ENCODE measurements around the gene ADGRL4. TPM values are rescaled to one million over a fixed set of nuclear protein-coding genes. Genes with fewer than 3 reads are reported as not detected.

ADGRL4 gene
- total RNA-seq, 1 experiment from 2014 or later: 0.10 TPM

- Histone ChIP-seq H3K27me3 (ENCODE audit: insufficient read depth, low read length) (no peaks in the 10 kb centered on the region), H4K20me1 (ENCODE audit: insufficient read depth) (no peaks in the 10 kb centered on the region), H3K27ac (ENCODE audit: low read depth, low read length) (no peak overlapping the region), H3K4me3 (replicated peaks in 1 of 2; ENCODE audit: low read depth in 1 of 2, low read length in 2 of 2) (no peak overlapping the region), H3K4me2 (ENCODE audit: low read length) (no peak overlapping the region), H3K9me3 (ENCODE audit: control insufficient read depth in 1 of 2, insufficient read depth in 1 of 2, low read depth in 1 of 2, low read length in 2 of 2) (no peaks in the 10 kb centered on the region), H3K9ac (ENCODE audit: low read length) (no peak overlapping the region), H3K9me2 (ENCODE audit: insufficient read depth) (0 out of 2 replicates have a peak, but pooled peaks cover 3% of the 10 kb centered on the region), H3K79me2 (ENCODE audit: insufficient read depth, low read length) (no peaks in the 10 kb centered on the region), H3K4me1 (ENCODE audit: control insufficient read depth in 1 of 2, insufficient read depth in 2 of 2, low read length in 2 of 2) (no peaks in the 10 kb centered on the region), H3K36me3 (ENCODE audit: control insufficient read depth in 1 of 2, insufficient read depth in 2 of 2, low read length in 2 of 2) (no peaks in the 10 kb centered on the region), H2AFZ (ENCODE audit: low read depth, low read length, poor library complexity, severe bottlenecking) (no peak overlapping the region)
- ChIA-PET RAD21 (ENCODE audit: low non-redundant PET in 1 of 2, low total read pairs in 2 of 2, uncharacterized antibody in 2 of 2, unreplicated experiment in 2 of 2) (no interaction called here), POLR2A (no interaction called here), CTCF (no interaction called here)
- DNase-seq (ENCODE audit: low read depth, low spot score) (no peak), ATAC-seq (no peak)
- no TSS peak for BruUV-seq (replicated peaks)
- intact Hi-C loops (cut with micrococcal nuclease): no loop called here
- no peak for TF ChIP-seq CBX3 (IDR thresholded peaks at IDR 0.05; ENCODE audit: low read depth)
- no peak for TF ChIP-seq CTCF (IDR thresholded peaks at IDR 0.05 in 2 of 3, conservative IDR thresholded peaks at IDR 0.05 in 1 of 3; ENCODE audit: borderline replicate concordance in 1 of 3, insufficient read depth in 1 of 3, low read depth in 2 of 3, low read length in 2 of 3)
- no peak for TF ChIP-seq CEBPB (IDR thresholded peaks at IDR 0.05; ENCODE audit: low read depth)
- TF ChIP-seq POLR2A (IDR thresholded peaks at IDR 0.05; ENCODE audit: borderline replicate concordance, extremely low read depth, insufficient read depth, insufficient read length): no peak
- TF ChIP-seq, protein P1, sequence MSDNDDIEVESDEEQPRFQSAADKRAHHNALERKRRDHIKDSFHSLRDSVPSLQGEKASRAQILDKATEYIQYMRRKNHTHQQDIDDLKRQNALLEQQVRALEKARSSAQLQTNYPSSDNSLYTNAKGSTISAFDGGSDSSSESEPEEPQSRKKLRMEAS (IDR thresholded peaks at IDR 0.05): no peak
Observed at GRCh38 chr1:78864175-78864574, 142.4 kb downstream of the ADGRL4 start.

- no peak overlapping the region for H2AFZ ChIP-seq (ENCODE audit: low read depth, low read length, poor library complexity, severe bottlenecking)
- intact Hi-C loops (cut with micrococcal nuclease): no loop called here
- no peak for TF ChIP-seq ZFX (IDR thresholded peaks at IDR 0.05)
- no peak for TF ChIP-seq CTCF (IDR thresholded peaks at IDR 0.05 in 2 of 3, conservative IDR thresholded peaks at IDR 0.05 in 1 of 3; ENCODE audit: borderline replicate concordance in 1 of 3, insufficient read depth in 1 of 3, low read depth in 2 of 3, low read length in 2 of 3)
- TF ChIP-seq, protein P2, sequence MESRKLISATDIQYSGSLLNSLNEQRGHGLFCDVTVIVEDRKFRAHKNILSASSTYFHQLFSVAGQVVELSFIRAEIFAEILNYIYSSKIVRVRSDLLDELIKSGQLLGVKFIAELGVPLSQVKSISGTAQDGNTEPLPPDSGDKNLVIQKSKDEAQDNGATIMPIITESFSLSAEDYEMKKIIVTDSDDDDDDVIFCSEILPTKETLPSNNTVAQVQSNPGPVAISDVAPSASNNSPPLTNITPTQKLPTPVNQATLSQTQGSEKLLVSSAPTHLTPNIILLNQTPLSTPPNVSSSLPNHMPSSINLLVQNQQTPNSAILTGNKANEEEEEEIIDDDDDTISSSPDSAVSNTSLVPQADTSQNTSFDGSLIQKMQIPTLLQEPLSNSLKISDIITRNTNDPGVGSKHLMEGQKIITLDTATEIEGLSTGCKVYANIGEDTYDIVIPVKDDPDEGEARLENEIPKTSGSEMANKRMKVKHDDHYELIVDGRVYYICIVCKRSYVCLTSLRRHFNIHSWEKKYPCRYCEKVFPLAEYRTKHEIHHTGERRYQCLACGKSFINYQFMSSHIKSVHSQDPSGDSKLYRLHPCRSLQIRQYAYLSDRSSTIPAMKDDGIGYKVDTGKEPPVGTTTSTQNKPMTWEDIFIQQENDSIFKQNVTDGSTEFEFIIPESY (IDR thresholded peaks at IDR 0.05; ENCODE audit: extremely low read depth, insufficient replicate concordance, low read length): no peak
- no peak for TF ChIP-seq JUND (IDR thresholded peaks at IDR 0.05)
- TF ChIP-seq TCF7L2 (IDR thresholded peaks at IDR 0.05; ENCODE audit: borderline replicate concordance, extremely low read depth, insufficient read depth, insufficient read length): no peak
- no peak for TF ChIP-seq EGR1 (IDR thresholded peaks at IDR 0.05; ENCODE audit: low read depth)
- no peak for TF ChIP-seq POLR2A (IDR thresholded peaks at IDR 0.05; ENCODE audit: borderline replicate concordance, extremely low read depth, insufficient read depth, insufficient read length)
- TF ChIP-seq RAD21 (IDR thresholded peaks at IDR 0.05; ENCODE audit: low read depth): no peak
- ATAC-seq: no peak
- H3K79me2 ChIP-seq (ENCODE audit: insufficient read depth, low read length): no peaks in the 10 kb centered on the region
- H4K20me1 ChIP-seq (ENCODE audit: insufficient read depth): no peaks in the 10 kb centered on the region
- BruUV-seq (replicated peaks): no TSS peak
- ChIA-PET RAD21 (ENCODE audit: low non-redundant PET in 1 of 2, low total read pairs in 2 of 2, uncharacterized antibody in 2 of 2, unreplicated experiment in 2 of 2) (no interaction called here), POLR2A (no interaction called here), CTCF (no interaction called here)
- H3K36me3 ChIP-seq (ENCODE audit: control insufficient read depth in 1 of 2, insufficient read depth in 2 of 2, low read length in 2 of 2): no peaks in the 10 kb centered on the region
- H3K4me3 ChIP-seq (replicated peaks in 1 of 2; ENCODE audit: low read depth in 1 of 2, low read length in 2 of 2): no peak overlapping the region
- H3K27me3 ChIP-seq (ENCODE audit: insufficient read depth, low read length): no peaks in the 10 kb centered on the region
- no peaks in the 10 kb centered on the region for H3K4me1 ChIP-seq (ENCODE audit: control insufficient read depth in 1 of 2, insufficient read depth in 2 of 2, low read length in 2 of 2)
- H3K9me2 ChIP-seq (ENCODE audit: insufficient read depth): 0 out of 2 replicates have a peak, but pooled peaks cover 3% of the 10 kb centered on the region
- no peak overlapping the region for H3K4me2 ChIP-seq (ENCODE audit: low read length)
- H3K9me3 ChIP-seq (ENCODE audit: control insufficient read depth in 1 of 2, insufficient read depth in 1 of 2, low read depth in 1 of 2, low read length in 2 of 2): no peaks in the 10 kb centered on the region
- H3K27ac ChIP-seq (ENCODE audit: low read depth, low read length): no peak overlapping the region
- no peak overlapping the region for H3K9ac ChIP-seq (ENCODE audit: low read length)
- DNase-seq (ENCODE audit: low read depth, low spot score): no peak
Observed at GRCh38 chr1:78856096-78856495, 150.4 kb downstream of the ADGRL4 start.

Measured in HCT116 (cell line).